Measurements from ENCODE around the gene B3GALT4. TPM values are rescaled to one million over a fixed set of nuclear protein-coding genes. Genes with fewer than 3 reads are reported as not detected.

The B3GALT4 gene
- total and polyA plus RNA-seq, 2 of the 13 experiments (the other 11 are each of a cell fraction or from before 2014, with no cell fraction given), result 0.04 to 0.27 TPM

DNA sequence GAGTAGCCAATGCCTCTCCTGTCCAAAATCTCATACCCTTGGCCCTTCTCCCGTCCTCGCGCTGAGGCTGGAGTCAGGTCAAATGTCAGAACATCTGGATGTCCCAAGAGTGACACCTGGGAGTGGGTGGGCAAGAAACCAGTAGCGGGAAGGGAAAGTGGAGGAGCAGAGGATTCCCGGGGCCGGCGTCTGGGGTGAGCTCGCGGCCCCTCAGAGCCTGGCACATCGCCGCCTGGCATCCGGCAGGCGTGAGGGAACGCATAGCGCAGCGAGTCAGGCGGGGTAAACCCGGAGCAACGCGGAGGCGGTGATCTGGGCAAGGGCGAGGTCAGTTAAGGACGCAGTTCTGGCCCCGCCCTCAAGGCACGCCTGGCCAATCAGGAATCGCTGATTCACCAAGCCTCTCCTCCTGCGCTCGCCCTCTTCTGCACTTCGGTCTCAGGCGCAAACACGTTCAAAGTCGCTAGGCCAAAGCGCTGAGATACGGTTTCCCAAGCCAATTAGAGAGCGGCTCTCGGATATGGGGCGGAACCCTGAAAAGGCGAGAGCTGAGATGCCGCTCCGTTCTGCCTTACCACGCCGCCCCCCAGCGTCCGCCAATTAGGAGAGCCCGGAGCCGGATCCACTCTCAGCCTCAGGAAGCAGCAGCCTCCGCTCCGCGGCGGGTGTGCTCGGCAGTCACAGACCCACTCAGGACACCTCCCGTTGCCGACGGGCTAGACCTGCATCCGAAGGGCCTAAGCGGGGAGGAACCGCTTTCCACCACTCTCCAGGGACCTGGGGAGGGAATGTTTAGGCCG is 27.8 kb upstream of the B3GALT4 start (continued):
- no peak for TF ChIP-seq KLF9 (CRISPR knock-in tag; IDR thresholded peaks at IDR 0.05; ENCODE audit: low read depth)
- TF ChIP-seq GMEB2 (CRISPR knock-in tag; IDR thresholded peaks at IDR 0.05; ENCODE audit: low read depth), result no peak
- TF ChIP-seq ZNF547 (CRISPR knock-in tag; IDR thresholded peaks at IDR 0.05), result no peak; the same call in 1 of the 2 replicates
- peak; percentile 59 for TF ChIP-seq CREM (IDR thresholded peaks at IDR 0.05)
- no peak for TF ChIP-seq CREM (CRISPR knock-in tag; IDR thresholded peaks at IDR 0.05)
- no peak; the same call in 1 of the 2 replicates for TF ChIP-seq CENPT (CRISPR knock-in tag; IDR thresholded peaks at IDR 0.05; ENCODE audit: low read depth)
- peak; percentile 69; the same call in 1 of the 2 replicates for TF ChIP-seq KMT2B (CRISPR knock-in tag; IDR thresholded peaks at IDR 0.05)
- no peak for TF ChIP-seq ZNF460 (CRISPR knock-in tag; IDR thresholded peaks at IDR 0.05; ENCODE audit: borderline replicate concordance)
- TF ChIP-seq ZNF605 (CRISPR knock-in tag; IDR thresholded peaks at IDR 0.05), result peak; percentile 90
- peak; percentile 86 for TF ChIP-seq DR1 (CRISPR knock-in tag; IDR thresholded peaks at IDR 0.05)
- TF ChIP-seq, protein P1, sequence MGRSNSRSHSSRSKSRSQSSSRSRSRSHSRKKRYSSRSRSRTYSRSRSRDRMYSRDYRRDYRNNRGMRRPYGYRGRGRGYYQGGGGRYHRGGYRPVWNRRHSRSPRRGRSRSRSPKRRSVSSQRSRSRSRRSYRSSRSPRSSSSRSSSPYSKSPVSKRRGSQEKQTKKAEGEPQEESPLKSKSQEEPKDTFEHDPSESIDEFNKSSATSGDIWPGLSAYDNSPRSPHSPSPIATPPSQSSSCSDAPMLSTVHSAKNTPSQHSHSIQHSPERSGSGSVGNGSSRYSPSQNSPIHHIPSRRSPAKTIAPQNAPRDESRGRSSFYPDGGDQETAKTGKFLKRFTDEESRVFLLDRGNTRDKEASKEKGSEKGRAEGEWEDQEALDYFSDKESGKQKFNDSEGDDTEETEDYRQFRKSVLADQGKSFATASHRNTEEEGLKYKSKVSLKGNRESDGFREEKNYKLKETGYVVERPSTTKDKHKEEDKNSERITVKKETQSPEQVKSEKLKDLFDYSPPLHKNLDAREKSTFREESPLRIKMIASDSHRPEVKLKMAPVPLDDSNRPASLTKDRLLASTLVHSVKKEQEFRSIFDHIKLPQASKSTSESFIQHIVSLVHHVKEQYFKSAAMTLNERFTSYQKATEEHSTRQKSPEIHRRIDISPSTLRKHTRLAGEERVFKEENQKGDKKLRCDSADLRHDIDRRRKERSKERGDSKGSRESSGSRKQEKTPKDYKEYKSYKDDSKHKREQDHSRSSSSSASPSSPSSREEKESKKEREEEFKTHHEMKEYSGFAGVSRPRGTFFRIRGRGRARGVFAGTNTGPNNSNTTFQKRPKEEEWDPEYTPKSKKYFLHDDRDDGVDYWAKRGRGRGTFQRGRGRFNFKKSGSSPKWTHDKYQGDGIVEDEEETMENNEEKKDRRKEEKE (IDR thresholded peaks at IDR 0.05), result no peak
- TF ChIP-seq ZNF792 (CRISPR knock-in tag; IDR thresholded peaks at IDR 0.05), result no peak; the same call in 1 of the 2 replicates
- no peak; the same call in none of the 2 replicates for TF ChIP-seq MEF2D (CRISPR knock-in tag; IDR thresholded peaks at IDR 0.05)
- TF ChIP-seq ZSCAN31 (CRISPR knock-in tag; IDR thresholded peaks at IDR 0.05; ENCODE audit: low read depth), result peak; percentile 95
- TF ChIP-seq ESRRA (CRISPR knock-in tag; IDR thresholded peaks at IDR 0.05; ENCODE audit: low read depth), result peak; percentile 85
- TF ChIP-seq PPARG (CRISPR knock-in tag; conservative IDR thresholded peaks at IDR 0.05), result no peak
- TF ChIP-seq MYPOP (CRISPR knock-in tag; IDR thresholded peaks at IDR 0.05), result peak; percentile 100
- TF ChIP-seq KAT2B (IDR thresholded peaks at IDR 0.05; ENCODE audit: borderline replicate concordance, low read depth, low read length), result no peak
- TF ChIP-seq, protein P2, sequence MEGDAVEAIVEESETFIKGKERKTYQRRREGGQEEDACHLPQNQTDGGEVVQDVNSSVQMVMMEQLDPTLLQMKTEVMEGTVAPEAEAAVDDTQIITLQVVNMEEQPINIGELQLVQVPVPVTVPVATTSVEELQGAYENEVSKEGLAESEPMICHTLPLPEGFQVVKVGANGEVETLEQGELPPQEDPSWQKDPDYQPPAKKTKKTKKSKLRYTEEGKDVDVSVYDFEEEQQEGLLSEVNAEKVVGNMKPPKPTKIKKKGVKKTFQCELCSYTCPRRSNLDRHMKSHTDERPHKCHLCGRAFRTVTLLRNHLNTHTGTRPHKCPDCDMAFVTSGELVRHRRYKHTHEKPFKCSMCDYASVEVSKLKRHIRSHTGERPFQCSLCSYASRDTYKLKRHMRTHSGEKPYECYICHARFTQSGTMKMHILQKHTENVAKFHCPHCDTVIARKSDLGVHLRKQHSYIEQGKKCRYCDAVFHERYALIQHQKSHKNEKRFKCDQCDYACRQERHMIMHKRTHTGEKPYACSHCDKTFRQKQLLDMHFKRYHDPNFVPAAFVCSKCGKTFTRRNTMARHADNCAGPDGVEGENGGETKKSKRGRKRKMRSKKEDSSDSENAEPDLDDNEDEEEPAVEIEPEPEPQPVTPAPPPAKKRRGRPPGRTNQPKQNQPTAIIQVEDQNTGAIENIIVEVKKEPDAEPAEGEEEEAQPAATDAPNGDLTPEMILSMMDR (CRISPR knock-in tag; IDR thresholded peaks at IDR 0.05), result peak; percentile 74
- TF ChIP-seq MAFG (CRISPR knock-in tag; IDR thresholded peaks at IDR 0.05), result 0 out of 2 replicates have a peak, but pooled peaks have one; percentile 20
- TF ChIP-seq GTF2F1 (IDR thresholded peaks at IDR 0.05; ENCODE audit: low read length), result no peak
- peak; percentile 55; the same call in 1 of the 2 replicates for TF ChIP-seq ZNF788 (CRISPR knock-in tag; IDR thresholded peaks at IDR 0.05; ENCODE audit: borderline replicate concordance)
- TF ChIP-seq ZNF629 (CRISPR knock-in tag; conservative IDR thresholded peaks at IDR 0.05), result no peak
- peak; percentile 24; the same call in 1 of the 2 replicates for TF ChIP-seq ZNF598 (CRISPR knock-in tag; IDR thresholded peaks at IDR 0.05; ENCODE audit: borderline replicate concordance)
